A549 treated with Mapracorat at 1 μM for 4 hours (cell line): Measurements from ENCODE around the gene BANK1. TPM values are rescaled to one million over a fixed set of nuclear protein-coding genes. Genes with fewer than 3 reads are reported as not detected.

Experiments
- total RNA-seq: library from RNA; stranded (reverse); fragments of 200-300 nt; extraction: Qiagen RNA extraction; gene quantifications from 5 replicates; pipeline ENCODE4 v1.2.3, GENCODE V29; 2022

BANK1 gene
- total RNA-seq: 0.63 to 1.8 TPM (median 0.93 TPM) in 5 replicates

DNA sequence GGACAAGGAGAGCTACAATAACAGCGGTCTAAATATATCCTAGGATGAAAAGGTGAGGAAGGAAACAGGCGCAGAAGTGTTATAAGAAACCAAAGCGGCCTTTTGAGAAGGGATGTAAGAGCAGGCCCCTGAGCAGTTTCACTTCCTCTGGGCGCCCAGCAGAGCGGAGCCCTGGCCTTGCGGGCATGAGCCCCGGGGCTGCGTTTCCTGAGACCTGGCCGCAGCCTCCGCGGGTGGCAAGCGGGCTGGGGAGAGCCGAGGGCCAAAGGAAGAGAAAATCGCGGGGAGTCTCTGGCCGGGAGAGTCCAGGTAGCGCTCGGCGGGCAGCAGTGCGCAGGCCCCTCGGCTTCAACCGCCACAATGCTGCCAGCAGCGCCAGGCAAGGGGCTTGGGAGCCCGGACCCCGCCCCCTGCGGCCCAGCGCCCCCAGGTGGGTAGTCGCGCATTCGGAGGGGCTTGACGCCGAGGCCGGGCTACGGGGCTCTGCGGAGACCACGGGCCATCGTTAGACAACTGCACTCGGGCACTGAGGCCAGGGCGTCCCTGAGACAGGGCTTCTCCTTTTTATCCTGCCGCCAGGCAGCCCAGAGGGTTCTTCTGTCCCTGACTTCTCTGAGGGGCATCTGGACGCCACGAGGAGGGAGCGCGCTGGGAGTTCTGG lies at the start of gene BANK1:
Gene BANK1, plus strand, starts transcription at position 210 of the 661 bp plus-strand sequence. Its CDS starts 151 bp downstream, at position 361.

